Epithelial cell of umbilical artery (primary cell): Measurements from ENCODE around the gene MAFB. TPM values are rescaled to one million over a fixed set of nuclear protein-coding genes. Genes with fewer than 3 reads are reported as not detected.

Experiments
- total RNA-seq: library from RNA; depleted of rRNA; stranded (reverse); fragments of >200 nt; gene quantifications from 2 replicates; pipeline ENCODE4 v1.2.3, GENCODE V29; 2014

The MAFB gene
- 0.15 and 0.65 TPM in 2 replicates for total RNA-seq

GRCh38 chr20:40689100-40689942 is at the start of gene MAFB:
Gene MAFB, minus strand, starts transcription at chr20:40689236. Its CDS starts 386 bp downstream, at chr20:40688850.

